Psoas muscle (tissue), 8 donors: ENCODE results near the gene MRPL53. TPM values are rescaled to one million over a fixed set of nuclear protein-coding genes. Genes with fewer than 3 reads are reported as not detected.
"Not testable (repeated sequence)": the region's sequence is repeated elsewhere in the genome, so short reads cannot be mapped to it uniquely, and the experiment has no call there.

Experiments used
- ATAC-seq, 4 donors: fragments of 200-7000 bp; cut with Tn5 transposase; one replicate each; pipeline ENCODE4 v1.9.1; 2020; ENCODE audit warnings: moderate library complexity in 3 of 4, mild to moderate bottlenecking in 2 of 4
- DNase-seq, 2 donors: peaks; one replicate each; pipeline ENCODE4 v3.0.0-alpha.2; 2020
- H3K27ac ChIP-seq: fragments of 200-600 bp; one replicate; pipeline ENCODE4 v1.8.0; 2022
- H3K27me3 ChIP-seq, 3 donors: fragments of 200-600 bp in 1 of 3; one replicate each; pipeline versions ENCODE4 v1.6.1 to v1.8.0; 2013 to 2022; ENCODE audit warnings: low read length in 2 of 3, mild to moderate bottlenecking in 2 of 3, moderate library complexity in 1 of 3; ENCODE audit not compliant: insufficient read depth in 3 of 3
- H3K36me3 ChIP-seq, 2 donors: fragments of 200-600 bp in 1 of 2; one replicate each; pipeline versions ENCODE4 v1.6.1 to v1.8.0; 2013 to 2022; ENCODE audit warnings: low read depth in 1 of 2, mild to moderate bottlenecking in 1 of 2, moderate library complexity in 1 of 2; ENCODE audit not compliant: insufficient read depth in 1 of 2
- H3K4me1 ChIP-seq: fragments of 200-600 bp; one replicate; pipeline ENCODE4 v1.8.0; 2022
- H3K4me3 ChIP-seq: fragments of 200-600 bp; one replicate; pipeline ENCODE4 v1.8.0; 2022; ENCODE audit warnings: mild to moderate bottlenecking
- H3K9me3 ChIP-seq: fragments of 200-600 bp; one replicate; pipeline ENCODE4 v1.8.0; 2022
- CTCF ChIP-seq: fragments of 200-600 bp; IDR thresholded peaks from one replicate; pipeline ENCODE4 v1.8.0; 2022; ENCODE audit warnings: antibody characterized with exemption
- WGBS, 3 donors: extraction: QIAGEN DNeasy Blood & Tissue Kit; methylation state at CpG; one replicate each; pipeline versions ENCODE4 v1.1.6 to v1.1.7; 2013; 5-methylcytosine and 5-hydroxymethylcytosine counted together
- intact Hi-C, 2 donors: fragments of 100-400 bp; cut with DNase I; formaldehyde crosslinking; loops; one replicate each; pipeline versions ENCODE4 v1.11.0 to v1.14.2; 2022
- polyA plus RNA-seq, 3 donors: library from polyadenylated mRNA; stranded (reverse); fragments of 200-250 nt; gene quantifications; one replicate each; pipeline ENCODE4 v1.2.3, GENCODE V29; 2013
- total RNA-seq, 4 donors: library from RNA; stranded (reverse); fragmentation: NEBNext Ultra II Directional in 2 of 4; extraction: Animal tissue kit (Norgen Biotek cat#: 25700) in 2 of 4; gene quantifications; one replicate each; pipeline versions ENCODE4 v1.2.1 to v1.2.4, GENCODE V29; 2021 to 2023
- donor health status: healthy with polysubstance abuse.
- donor health status: DM: no; HTN: no; CAD: no; lungs with moderate emphysema.
- donor health status: Bipolar disorder and iron deficiency.
- donor health status: healthy.
- donor health status: DM: yes; HTN: yes; CAD: no.
- donor health status: DM: no; HTN: no; CAD: no.
- donor health status: DM: no; HTN: no; CAD: no.
- donor health status: DM: yes; HTN: yes; CAD: no.

Gene MRPL53
- total and polyA plus RNA-seq, 7 donors, result 63.7 to 157 (median 118) TPM

GRCh38 chr2:74491648-74492544 lies 19.4 kb upstream of the MRPL53 start:
- ATAC-seq (no peak), DNase-seq (no peak)

GRCh38 chr2:74489906-74490305 lies 17.4 kb upstream of the MRPL53 start:
- 88 to 89% (median 89%) methylated on average over 9 of the region's 9 CpGs for WGBS, 3 donors
- Histone ChIP-seq H3K27me3 (no peaks in the 10 kb centered on the region), H3K4me3 (no peak overlapping the region), H3K9me3 (no peaks in the 10 kb centered on the region), H3K4me1 (no peaks in the 10 kb centered on the region), H3K36me3 (peaks cover 12 to 91% of the 10 kb centered on the region in 2 donors), H3K27ac (no peak overlapping the region)
- no peak for TF ChIP-seq CTCF
- intact Hi-C loops, result no loop called here
- DNase-seq, result no peak
- ATAC-seq, result no peak

More at GRCh38 chr2:74491648-74492544, 19.4 kb upstream of the MRPL53 start:
- Histone ChIP-seq H3K27me3 (peaks cover 0 to 3% (median 2%) of the 10 kb centered on the region in 3 donors), H3K27ac (no peak overlapping the region), H3K4me3 (no peak overlapping the region), H3K4me1 (no peaks in the 10 kb centered on the region), H3K9me3 (no peaks in the 10 kb centered on the region), H3K36me3 (peaks cover 12 to 72% of the 10 kb centered on the region in 2 donors)
- WGBS, 3 donors, result 92 to 94% (median 92%) methylated on average over 12 of the region's 12 CpGs
- TF ChIP-seq CTCF, result no peak
- intact Hi-C loops, result no loop called here

- Histone ChIP-seq H3K36me3 (peaks cover 9 to 85% of the 10 kb centered on the region in 2 donors), H3K27me3 (no peaks in the 10 kb centered on the region), H3K27ac (no peak overlapping the region), H3K4me1 (peaks cover 3% of the 10 kb centered on the region), H3K4me3 (no peak overlapping the region), H3K9me3 (no peaks in the 10 kb centered on the region)
- ATAC-seq, result no peak
- TF ChIP-seq CTCF, result no peak
- 88 to 93% (median 91%) methylated on average over 9 of the region's 9 CpGs for WGBS, 3 donors
- DNase-seq, result no peak
- intact Hi-C loops, result no loop called here
These were observed 16.4 kb upstream of the MRPL53 start for GRCh38 chr2:74488643-74489481.

GRCh38 chr2:74486141-74486540 lies 13.7 kb upstream of the MRPL53 start:
- H3K9me3 ChIP-seq, result no peaks in the 10 kb centered on the region
- H3K4me3 ChIP-seq, result no peak overlapping the region
- no peak for TF ChIP-seq CTCF
- ATAC-seq, result no peak
- no peak overlapping the region for H3K27ac ChIP-seq
- intact Hi-C loops, result no loop called here
- H3K36me3 ChIP-seq, result peaks cover 4 to 57% of the 10 kb centered on the region in 2 donors
- WGBS, 3 donors, result 90 to 93% (median 92%) methylated on average over 2 of the region's 2 CpGs
- peaks cover 16% of the 10 kb centered on the region for H3K4me1 ChIP-seq
- H3K27me3 ChIP-seq, result no peaks in the 10 kb centered on the region
- no peak for DNase-seq

GRCh38 chr2:74483675-74484164 lies 11.2 kb upstream of the MRPL53 start:
- H3K27ac ChIP-seq, DNase-seq, H3K27me3 ChIP-seq, ATAC-seq, H3K9me3 ChIP-seq: not testable (repeated sequence)
- 71 to 77% (median 75%) methylated on average over 19 of the region's 19 CpGs for WGBS, 3 donors
- H3K4me3 ChIP-seq, result peak overlapping the region; percentile 98
- H3K4me1 ChIP-seq, result peaks cover 22% of the 10 kb centered on the region
- intact Hi-C loops, result loop anchor here (1.0 to 5.0 kb wide), 5 partner anchors 28 to 105 kb away; partner anchors contain the start of genes AUP1 (in 2 of the 2), HTRA2 (in 2 of the 2) and INO80B (in 2 of the 2)
- H3K36me3 ChIP-seq, result peaks cover 2 to 60% of the 10 kb centered on the region in 2 donors
